GM06990 (cell line): ENCODE measurements around the gene CCN2.

Experiments
- DNase-seq: peaks from one replicate; pipeline ENCODE4 v3.0.0-alpha.2; 2011; ENCODE audit not compliant: insufficient read length; ENCODE audit errors: extremely low read depth
- H3K27me3 ChIP-seq: replicated peaks from 2 replicates; pipeline ENCODE4 v1.6.0; 2011; ENCODE audit warnings: low read length; ENCODE audit not compliant: control insufficient read depth, insufficient read depth
- H3K36me3 ChIP-seq: 2 replicates; pipeline ENCODE4 v1.5.1; 2011; ENCODE audit warnings: low read length; ENCODE audit not compliant: control insufficient read depth, insufficient read depth
- H3K4me3 ChIP-seq: replicated peaks from 2 replicates; pipeline ENCODE4 v1.5.1; 2011; ENCODE audit warnings: low read depth, mild to moderate bottlenecking, control low read depth, low read length
- CTCF ChIP-seq: IDR thresholded peaks from 2 replicates; pipeline ENCODE4 v1.5.1; 2011; ENCODE audit warnings: low read length, control low read depth, mild to moderate bottlenecking, inconsistent platforms; ENCODE audit not compliant: insufficient read depth, poor library complexity, severe bottlenecking

Gene CCN2

GRCh38 chr6:131946404-131946991, 4.7 kb downstream of the CCN2 start:
- no peak overlapping the region for H3K4me3 ChIP-seq

GRCh38 chr6:131945971-131946370, 5.2 kb downstream of the CCN2 start:
- H3K4me3 ChIP-seq, result no peak overlapping the region
- no peak for TF ChIP-seq CTCF
- H3K27me3 ChIP-seq, result peaks cover 4% of the 10 kb centered on the region
- H3K36me3 ChIP-seq, result no peaks in the 10 kb centered on the region
- DNase-seq, result no peak

More at GRCh38 chr6:131946404-131946991, 4.7 kb downstream of the CCN2 start:
- no peak for DNase-seq
- TF ChIP-seq CTCF, result no peak
- H3K27me3 ChIP-seq, result peaks cover 4% of the 10 kb centered on the region
- no peaks in the 10 kb centered on the region for H3K36me3 ChIP-seq

- Histone ChIP-seq H3K36me3 (no peaks in the 10 kb centered on the region), H3K4me3 (no peak overlapping the region), H3K27me3 (no peaks in the 10 kb centered on the region)
- no peak for DNase-seq
- TF ChIP-seq CTCF, result no peak
Measured at GRCh38 chr6:131937703-131938631, 13.2 kb downstream of the CCN2 start.

- no peak overlapping the region for H3K4me3 ChIP-seq
- DNase-seq, result no peak
- H3K27me3 ChIP-seq, result no peaks in the 10 kb centered on the region
- TF ChIP-seq CTCF, result no peak
- H3K36me3 ChIP-seq, result no peaks in the 10 kb centered on the region
Measured at GRCh38 chr6:131937226-131937625, 13.9 kb downstream of the CCN2 start.

GRCh38 chr6:131936156-131936555, 15.0 kb downstream of the CCN2 start:
- no peak overlapping the region for H3K4me3 ChIP-seq
- no peak for TF ChIP-seq CTCF
- no peak for DNase-seq
- H3K27me3 ChIP-seq, result no peaks in the 10 kb centered on the region
- no peaks in the 10 kb centered on the region for H3K36me3 ChIP-seq
